GM12801 (cell line): Measurements from ENCODE around the gene CASZ1.

Source experiments
- CTCF ChIP-seq: IDR thresholded peaks from one replicate; pipeline ENCODE4 v1.5.1; 2011; ENCODE audit warnings: control low read depth; ENCODE audit not compliant: insufficient read length; ENCODE audit errors: extremely low read depth

CASZ1 gene

DNA sequence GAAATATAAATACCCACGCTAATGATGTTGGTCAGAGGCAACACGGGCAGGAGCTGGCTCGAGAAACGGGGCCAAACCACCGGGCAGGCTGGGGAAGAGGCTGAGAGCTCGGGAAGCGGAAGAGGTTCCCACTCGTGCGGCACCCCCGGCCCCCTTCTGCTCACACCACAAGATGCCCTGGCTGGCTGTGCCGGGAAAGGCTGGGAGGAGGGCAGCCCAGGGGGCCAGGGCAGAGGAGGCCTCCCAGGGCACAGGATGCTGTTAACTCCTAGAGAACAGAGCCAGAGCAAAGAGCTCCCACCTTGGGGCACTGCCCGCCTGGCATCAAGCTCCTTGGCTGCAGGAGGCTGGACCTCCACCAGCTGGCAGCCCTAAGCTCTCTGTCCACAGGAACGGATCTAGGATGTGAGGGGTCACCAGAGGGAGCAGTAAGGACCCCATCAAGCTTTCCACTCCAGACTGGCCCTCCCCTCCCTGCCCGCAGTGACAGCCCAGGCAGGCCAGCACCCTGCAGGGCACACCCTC, 44.8 kb downstream of the CASZ1 start:
- TF ChIP-seq CTCF: no peak

- no peak for TF ChIP-seq CTCF
These were observed 45.3 kb downstream of the CASZ1 start for GRCh38 chr1:10751160-10751559.

DNA sequence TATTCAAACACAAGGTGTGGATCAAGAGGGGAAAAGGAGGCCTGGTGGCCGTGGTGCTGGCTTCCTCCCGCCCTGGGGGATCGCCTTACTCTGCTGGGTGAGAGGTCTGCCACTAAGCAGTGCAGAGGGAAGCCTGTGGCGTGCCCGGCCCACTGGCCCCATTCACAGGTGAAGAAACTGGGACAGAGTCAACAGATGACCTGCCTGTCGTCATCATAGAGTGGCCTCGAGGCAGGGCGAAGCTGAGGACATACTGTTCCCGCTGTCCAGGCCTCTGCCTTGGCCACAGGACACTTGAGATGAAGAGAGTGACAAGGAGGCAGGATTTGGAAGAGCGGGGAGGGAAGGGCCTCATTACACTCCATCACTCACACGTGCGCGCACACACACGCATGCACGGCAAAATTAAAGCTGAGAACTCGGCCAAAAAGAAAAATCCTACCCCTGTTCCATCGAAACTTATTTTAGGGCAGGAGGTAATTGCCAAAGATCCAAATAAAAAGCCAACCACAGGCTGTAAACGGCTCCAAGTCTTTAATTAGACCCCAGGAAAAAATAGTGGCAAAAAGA, 50.5 kb downstream of the CASZ1 start:
- no peak for TF ChIP-seq CTCF

- no peak for TF ChIP-seq CTCF
These were observed 51.1 kb downstream of the CASZ1 start for GRCh38 chr1:10745383-10745782.

- no peak for TF ChIP-seq CTCF
These were observed 51.7 kb downstream of the CASZ1 start for GRCh38 chr1:10744654-10745238.

GRCh38 chr1:10744029-10744428, 52.4 kb downstream of the CASZ1 start:
- TF ChIP-seq CTCF: no peak

- TF ChIP-seq CTCF: no peak
These were observed 54.8 kb downstream of the CASZ1 start for GRCh38 chr1:10741696-10742095.

DNA sequence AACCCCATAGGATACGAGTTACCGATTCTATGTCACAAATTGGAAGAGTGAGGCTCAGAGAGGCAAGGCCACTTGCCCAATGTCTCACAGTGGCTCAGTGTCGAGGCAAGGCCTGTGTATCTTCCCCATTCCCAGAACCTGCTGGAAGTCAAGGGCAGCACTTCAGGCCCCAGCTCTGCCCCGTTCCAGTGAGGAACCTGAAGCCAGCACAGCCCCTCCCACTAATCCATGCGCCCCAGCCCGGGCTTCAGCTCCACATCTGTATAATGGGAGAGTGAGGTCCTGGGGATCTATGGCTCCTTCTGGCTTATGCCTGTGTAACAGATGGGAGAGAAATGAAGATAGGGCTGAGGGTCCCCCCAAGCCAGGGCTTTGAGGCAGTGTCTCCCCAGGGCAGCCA, 56.3 kb downstream of the CASZ1 start:
- no peak for TF ChIP-seq CTCF
